ENCODE results near the gene PALM. TPM values are rescaled to one million over a fixed set of nuclear protein-coding genes. Genes with fewer than 3 reads are reported as not detected.

Gene PALM
- total and polyA plus RNA-seq, 2 experiments from 2014 or later = 22.1 to 27.2 TPM

- Histone ChIP-seq H3K9me2 (replicated peaks; ENCODE audit: insufficient read depth) (no peaks in the 10 kb centered on the region), H3K4me1 (ENCODE audit: insufficient read depth) (peaks cover 13% of the 10 kb centered on the region), H3K9me3 (ENCODE audit: low read depth) (no peaks in the 10 kb centered on the region), H3K4me3 (no peak overlapping the region), H2AFZ (no peak overlapping the region), H3K27ac (no peak overlapping the region), H3K4me2 (no peak overlapping the region), H3K79me2 (peaks cover 9% of the 10 kb centered on the region), H3K27me3 (no peaks in the 10 kb centered on the region), H3K36me3 (replicated peaks; ENCODE audit: insufficient read depth, low read depth) (no peaks in the 10 kb centered on the region), H4K20me1 (ENCODE audit: insufficient read depth, poor library complexity, severe bottlenecking) (no peaks in the 10 kb centered on the region)
- 93% methylated on average over 18 of the region's 18 CpGs for WGBS (ENCODE audit: low lambda C conversion rate, missing lambda C conversion rate)
- no peak for TF ChIP-seq EZH2phosphoT487 (IDR thresholded peaks at IDR 0.05; ENCODE audit: low read depth, severe bottlenecking, unreplicated experiment)
- no peak for TF ChIP-seq CTCF (IDR thresholded peaks at IDR 0.05; ENCODE audit: poor library complexity)
- no peak for TF ChIP-seq EZH2 (IDR thresholded peaks at IDR 0.05; ENCODE audit: borderline replicate concordance)
- DNase-seq (ENCODE audit: low spot score) = no peak
These were observed 67.8 kb downstream of the PALM start for GRCh38 chr19:776549-776948.

- Histone ChIP-seq H3K9me2 (replicated peaks; ENCODE audit: insufficient read depth) (no peaks in the 10 kb centered on the region), H3K4me2 (peak overlapping the region; percentile 36), H3K27ac (peak overlapping the region; percentile 78), H2AFZ (peak overlapping the region; percentile 29), H3K4me3 (no peak overlapping the region), H3K9me3 (ENCODE audit: low read depth) (no peaks in the 10 kb centered on the region), H3K4me1 (ENCODE audit: insufficient read depth) (peaks cover 33% of the 10 kb centered on the region), H4K20me1 (ENCODE audit: insufficient read depth, poor library complexity, severe bottlenecking) (no peaks in the 10 kb centered on the region), H3K36me3 (replicated peaks; ENCODE audit: insufficient read depth, low read depth) (no peaks in the 10 kb centered on the region), H3K27me3 (no peaks in the 10 kb centered on the region), H3K79me2 (peaks cover 21% of the 10 kb centered on the region)
- DNase-seq (ENCODE audit: low spot score) = peak; percentile 85
- TF ChIP-seq EZH2phosphoT487 (IDR thresholded peaks at IDR 0.05; ENCODE audit: low read depth, severe bottlenecking, unreplicated experiment) = no peak
- 61% methylated on average over 35 of the region's 36 CpGs for WGBS (ENCODE audit: low lambda C conversion rate, missing lambda C conversion rate)
These were observed 70.3 kb downstream of the PALM start for GRCh38 chr19:778910-779653.

GRCh38 chr19:780935-781334, 72.2 kb downstream of the PALM start:
- no peak overlapping the region for H3K4me2 ChIP-seq
- no peak overlapping the region for H3K4me3 ChIP-seq
- no peak overlapping the region for H2AFZ ChIP-seq
- no peaks in the 10 kb centered on the region for H3K27me3 ChIP-seq
- 87% methylated on average over 9 of the region's 15 CpGs for WGBS (ENCODE audit: low lambda C conversion rate, missing lambda C conversion rate)
- peak overlapping the region; percentile 93 for H3K27ac ChIP-seq
- no peaks in the 10 kb centered on the region for H3K9me2 ChIP-seq (replicated peaks; ENCODE audit: insufficient read depth)
- H3K9me3 ChIP-seq (ENCODE audit: low read depth) = no peaks in the 10 kb centered on the region
- H3K79me2 ChIP-seq = peaks cover 31% of the 10 kb centered on the region
- H4K20me1 ChIP-seq (ENCODE audit: insufficient read depth, poor library complexity, severe bottlenecking) = no peaks in the 10 kb centered on the region
- no peak for TF ChIP-seq EZH2 (IDR thresholded peaks at IDR 0.05; ENCODE audit: borderline replicate concordance)
- no peak for TF ChIP-seq CTCF (IDR thresholded peaks at IDR 0.05; ENCODE audit: poor library complexity)
- H3K36me3 ChIP-seq (replicated peaks; ENCODE audit: insufficient read depth, low read depth) = no peaks in the 10 kb centered on the region
- peak; percentile 12 for DNase-seq (ENCODE audit: low spot score)
- H3K4me1 ChIP-seq (ENCODE audit: insufficient read depth) = peaks cover 33% of the 10 kb centered on the region

GRCh38 chr19:781800-782184, 73.1 kb downstream of the PALM start:
- Histone ChIP-seq H3K9me2 (replicated peaks; ENCODE audit: insufficient read depth) (no peaks in the 10 kb centered on the region), H3K27ac (peak overlapping the region; percentile 93), H3K79me2 (peaks cover 31% of the 10 kb centered on the region), H4K20me1 (ENCODE audit: insufficient read depth, poor library complexity, severe bottlenecking) (no peaks in the 10 kb centered on the region), H2AFZ (peak overlapping the region; percentile 59), H3K36me3 (replicated peaks; ENCODE audit: insufficient read depth, low read depth) (no peaks in the 10 kb centered on the region), H3K4me1 (ENCODE audit: insufficient read depth) (peaks cover 33% of the 10 kb centered on the region), H3K9me3 (ENCODE audit: low read depth) (no peaks in the 10 kb centered on the region), H3K27me3 (no peaks in the 10 kb centered on the region), H3K4me2 (peak overlapping the region; percentile 80), H3K4me3 (no peak overlapping the region)
- 94% methylated on average over 12 of the region's 19 CpGs for WGBS (ENCODE audit: low lambda C conversion rate, missing lambda C conversion rate)
- no peak for DNase-seq (ENCODE audit: low spot score)
- TF ChIP-seq EZH2 (IDR thresholded peaks at IDR 0.05; ENCODE audit: borderline replicate concordance) = no peak
- TF ChIP-seq CTCF (IDR thresholded peaks at IDR 0.05; ENCODE audit: poor library complexity) = no peak
- no peak for TF ChIP-seq EZH2phosphoT487 (IDR thresholded peaks at IDR 0.05; ENCODE audit: low read depth, severe bottlenecking, unreplicated experiment)
